Lung (tissue), 12 donors: ENCODE results near the gene ELF1. TPM values are rescaled to one million over a fixed set of nuclear protein-coding genes. Genes with fewer than 3 reads are reported as not detected.
"Not testable (repeated sequence)": the region's sequence is repeated elsewhere in the genome, so short reads cannot be mapped to it uniquely, and the experiment has no call there.

ENCODE experiments used
- ATAC-seq: fragments of 200-7000 bp; cut with Tn5 transposase; one replicate; pipeline ENCODE4 v1.9.1; 2020; ENCODE audit warnings: moderate number of reproducible peaks; ENCODE audit not compliant: insufficient read depth, low FRiP score
- DNase-seq, 3 donors: peaks; one replicate each; pipeline ENCODE4 v3.0.0-alpha.2; 2013 to 2017
- H3K27ac ChIP-seq, 2 donors: one replicate each; pipeline ENCODE4 v1.5.1; 2013; ENCODE audit warnings: mild to moderate bottlenecking in 2 of 2, moderate library complexity in 2 of 2, control low read depth in 1 of 2, inconsistent platforms in 1 of 2, low read depth in 1 of 2, low read length in 1 of 2
- H3K27me3 ChIP-seq, 3 donors: one replicate each; pipeline ENCODE4 v1.5.1; 2013; ENCODE audit warnings: low read length in 2 of 3; ENCODE audit not compliant: control insufficient read depth in 3 of 3, insufficient read depth in 3 of 3
- H3K36me3 ChIP-seq, 4 donors: one replicate each; pipeline ENCODE4 v1.5.1; 2013; ENCODE audit warnings: low read length in 4 of 4, mild to moderate bottlenecking in 1 of 4, moderate library complexity in 1 of 4; ENCODE audit not compliant: control insufficient read depth in 4 of 4, insufficient read depth in 4 of 4
- H3K4me1 ChIP-seq, 5 donors: one replicate each; pipeline ENCODE4 v1.5.1; 2013; ENCODE audit warnings: low read length in 5 of 5, mild to moderate bottlenecking in 2 of 5, moderate library complexity in 1 of 5; ENCODE audit not compliant: control insufficient read depth in 5 of 5, insufficient read depth in 5 of 5
- H3K4me3 ChIP-seq: one replicate; pipeline ENCODE4 v1.5.1; 2013; ENCODE audit warnings: mild to moderate bottlenecking, control low read depth, moderate library complexity
- H3K9ac ChIP-seq, 2 donors: one replicate each; pipeline ENCODE4 v1.5.1; 2013; ENCODE audit warnings: low read length in 2 of 2, control low read depth in 1 of 2; ENCODE audit not compliant: insufficient read depth in 1 of 2
- H3K9me3 ChIP-seq, 4 donors: one replicate each; pipeline ENCODE4 v1.5.1; 2013; ENCODE audit warnings: low read length in 3 of 4, mild to moderate bottlenecking in 1 of 4, moderate library complexity in 1 of 4; ENCODE audit not compliant: control insufficient read depth in 4 of 4, insufficient read depth in 3 of 4
- WGBS, 2 donors: extraction: QIAGEN DNeasy Blood & Tissue Kit; methylation state at CpG; one replicate each; pipeline ENCODE4 v1.1.7; 2013; 5-methylcytosine and 5-hydroxymethylcytosine counted together
- polyA plus RNA-seq, 2 donors: library from polyadenylated mRNA; stranded (reverse); fragments of 200-250 nt; gene quantifications; one replicate each; pipeline ENCODE4 v1.2.1, GENCODE V29; 2013
- total RNA-seq, 2 donors: library from RNA; depleted of rRNA in 1 of 2; stranded (reverse); fragments of >200 nt in 1 of 2; gene quantifications; one replicate each; pipeline ENCODE4 v1.2.1, GENCODE V29; 2014 to 2021
- TF ChIP-seq, protein P1 (sequence below): IDR thresholded peaks from 2 replicates; pipeline ENCODE4 v1.5.1; 2012; ENCODE audit warnings: mild to moderate bottlenecking; ENCODE audit errors: control extremely low read depth, extremely low read depth
- donor health status: control.
- donor health status: control.
- donor health status: Bipolar disorder and iron deficiency.
- donor health status: healthy.
- donor health status: DM: yes; HTN: yes; CAD: no.

ELF1 gene
- total and polyA plus RNA-seq, 4 donors, result 10.8 to 107 (median 63.6) TPM

DNA sequence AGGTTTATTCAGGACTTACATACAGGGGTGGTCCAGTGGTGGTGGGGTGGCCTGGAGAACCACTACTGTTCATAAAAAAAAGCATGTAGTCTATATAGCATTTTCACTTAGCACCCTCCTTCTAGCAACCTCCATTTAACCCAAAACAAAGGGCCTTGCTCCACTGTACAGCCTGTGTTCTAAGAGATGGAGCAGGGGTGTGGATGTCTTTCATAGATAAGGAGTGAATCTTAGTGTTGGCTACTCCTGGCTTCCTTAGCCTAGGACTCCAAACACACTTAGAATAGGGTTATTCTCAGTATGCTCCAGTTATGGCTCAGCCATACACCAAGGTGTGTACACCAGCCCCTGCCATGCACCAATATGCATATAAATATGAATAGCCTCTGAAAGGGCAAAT is 95.2 kb downstream of the ELF1 start:
- Histone ChIP-seq H3K4me3 (no peak overlapping the region), H3K4me1 (peaks cover 0 to 12% (median 0%) of the 10 kb centered on the region in 5 donors), H3K9ac (no peak overlapping the region), H3K9me3 (no peaks in the 10 kb centered on the region), H3K27me3 (no peaks in the 10 kb centered on the region), H3K36me3 (peaks cover 0 to 3% (median 0%) of the 10 kb centered on the region in 4 donors), H3K27ac (no peak overlapping the region)
- TF ChIP-seq, protein P1, sequence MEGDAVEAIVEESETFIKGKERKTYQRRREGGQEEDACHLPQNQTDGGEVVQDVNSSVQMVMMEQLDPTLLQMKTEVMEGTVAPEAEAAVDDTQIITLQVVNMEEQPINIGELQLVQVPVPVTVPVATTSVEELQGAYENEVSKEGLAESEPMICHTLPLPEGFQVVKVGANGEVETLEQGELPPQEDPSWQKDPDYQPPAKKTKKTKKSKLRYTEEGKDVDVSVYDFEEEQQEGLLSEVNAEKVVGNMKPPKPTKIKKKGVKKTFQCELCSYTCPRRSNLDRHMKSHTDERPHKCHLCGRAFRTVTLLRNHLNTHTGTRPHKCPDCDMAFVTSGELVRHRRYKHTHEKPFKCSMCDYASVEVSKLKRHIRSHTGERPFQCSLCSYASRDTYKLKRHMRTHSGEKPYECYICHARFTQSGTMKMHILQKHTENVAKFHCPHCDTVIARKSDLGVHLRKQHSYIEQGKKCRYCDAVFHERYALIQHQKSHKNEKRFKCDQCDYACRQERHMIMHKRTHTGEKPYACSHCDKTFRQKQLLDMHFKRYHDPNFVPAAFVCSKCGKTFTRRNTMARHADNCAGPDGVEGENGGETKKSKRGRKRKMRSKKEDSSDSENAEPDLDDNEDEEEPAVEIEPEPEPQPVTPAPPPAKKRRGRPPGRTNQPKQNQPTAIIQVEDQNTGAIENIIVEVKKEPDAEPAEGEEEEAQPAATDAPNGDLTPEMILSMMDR, result no peak
- DNase-seq (no peak), ATAC-seq (no peak)

DNA sequence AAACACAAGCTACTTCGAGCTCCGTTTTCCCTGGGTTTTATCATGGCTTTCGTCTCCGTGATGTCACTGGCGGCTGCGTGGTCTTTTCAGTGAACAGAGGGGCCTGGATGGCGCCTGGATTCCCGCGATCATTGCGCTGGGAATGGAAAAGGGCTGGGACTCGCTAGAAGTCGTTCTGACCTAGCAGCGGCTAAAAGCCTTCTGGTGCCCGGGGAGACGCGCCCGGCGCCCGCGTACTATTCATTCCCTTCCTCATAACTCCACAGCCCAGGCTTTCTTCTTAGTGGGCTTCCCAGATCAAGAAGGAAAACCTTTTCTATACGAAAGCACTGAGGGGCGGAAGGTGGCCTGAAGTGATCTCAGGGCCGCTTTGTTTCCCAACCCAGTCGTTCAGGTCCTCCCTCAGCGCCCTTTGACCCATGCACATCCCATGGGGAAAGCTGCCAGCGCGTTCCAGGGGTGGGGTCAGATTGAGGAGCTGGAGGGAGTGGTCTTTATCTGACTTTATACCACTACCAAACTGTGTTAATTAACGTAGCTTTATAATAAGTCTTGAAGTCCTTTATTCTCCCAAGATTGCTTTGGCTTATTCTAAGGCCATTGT is 96.6 kb downstream of the ELF1 start:
- Histone ChIP-seq H3K4me1 (peaks cover 0 to 12% (median 0%) of the 10 kb centered on the region in 5 donors), H3K9ac (no peak overlapping the region), H3K9me3 (no peaks in the 10 kb centered on the region), H3K27ac (no peak overlapping the region), H3K4me3 (no peak overlapping the region), H3K36me3 (no peaks in the 10 kb centered on the region), H3K27me3 (no peaks in the 10 kb centered on the region)
- DNase-seq, result peak in 2 of 3 donors; percentile 27 to 32
- TF ChIP-seq, protein P1, result no peak
- no peak for ATAC-seq
- WGBS, 2 donors, result 83 to 84% methylated on average over 28 of the region's 28 CpGs

DNA sequence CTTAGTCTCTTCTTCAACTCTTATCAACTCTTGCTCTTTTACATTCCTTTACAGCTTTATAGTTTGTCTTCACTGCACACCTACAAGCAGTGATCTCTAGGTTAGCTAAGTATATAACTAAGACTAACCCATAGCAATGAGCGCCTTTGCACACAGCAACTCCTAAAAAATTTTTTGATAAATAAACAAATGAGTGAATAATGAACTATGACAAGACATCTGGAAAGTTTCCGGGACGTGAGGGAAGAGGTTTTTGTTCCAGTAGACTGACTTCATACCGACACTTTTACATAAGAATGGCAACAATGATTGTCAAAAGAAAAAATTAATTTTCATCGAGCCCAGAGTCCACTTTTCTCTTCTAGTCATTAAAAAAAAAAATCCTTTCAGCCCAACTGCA is 98.3 kb downstream of the ELF1 start:
- peaks cover 0 to 12% (median 2%) of the 10 kb centered on the region in 5 donors for H3K4me1 ChIP-seq
- no peak for ATAC-seq
- peak overlapping the region; percentile 22 for H3K4me3 ChIP-seq
- peak overlapping the region; percentile 61 to 70 for H3K27ac ChIP-seq
- H3K27me3 ChIP-seq, result no peaks in the 10 kb centered on the region
- TF ChIP-seq, protein P1, result no peak
- H3K36me3 ChIP-seq, result no peaks in the 10 kb centered on the region
- H3K9ac ChIP-seq, result peak overlapping the region; percentile 67 to 92
- 11 to 20% methylated on average over 5 of the region's 5 CpGs for WGBS, 2 donors
- H3K9me3 ChIP-seq, result no peaks in the 10 kb centered on the region
- DNase-seq, result peak in 1 of 3 donors; percentile 33

GRCh38 chr13:40919901-40920300 is 99.2 kb downstream of the ELF1 start:
- H3K9me3 ChIP-seq, DNase-seq, ATAC-seq, H3K27me3 ChIP-seq, H3K9ac ChIP-seq, H3K36me3 ChIP-seq, H3K4me3 ChIP-seq, H3K27ac ChIP-seq: not testable (repeated sequence)
- 86 to 96% methylated on average over 7 of the region's 7 CpGs for WGBS, 2 donors
- H3K4me1 ChIP-seq, result peaks cover 0 to 12% (median 2%) of the 10 kb centered on the region in 5 donors
